Neural crest cell (in vitro differentiated cells): ENCODE results near the gene RIPOR2. TPM values are rescaled to one million over a fixed set of nuclear protein-coding genes. Genes with fewer than 3 reads are reported as not detected.

ENCODE experiments used
- DNase-seq: peaks from one replicate; pipeline ENCODE4 v3.0.0; 2021; ENCODE audit warnings: low read depth, mixed read lengths, low spot score
- H3K27ac Mint-ChIP-seq: one replicate; pipeline ENCODE4 v1.8.0; 2021; ENCODE audit warnings: mild to moderate bottlenecking, mixed read lengths; ENCODE audit not compliant: unreplicated experiment
- H3K27me3 Mint-ChIP-seq: 2 replicates; pipeline ENCODE4 v1.8.0; 2021; ENCODE audit warnings: low read depth, mild to moderate bottlenecking, mixed read lengths
- H3K36me3 Mint-ChIP-seq: 2 replicates; pipeline ENCODE4 v1.8.0; 2021; ENCODE audit warnings: low read depth, mild to moderate bottlenecking, mixed read lengths
- H3K4me1 Mint-ChIP-seq: 2 replicates; pipeline ENCODE4 v1.8.0; 2021; ENCODE audit warnings: mixed read lengths
- H3K4me3 Mint-ChIP-seq: one replicate; pipeline ENCODE4 v1.8.0; 2021; ENCODE audit warnings: mild to moderate bottlenecking, mixed read lengths
- H3K9me3 Mint-ChIP-seq: 2 replicates; pipeline ENCODE4 v1.8.0; 2021; ENCODE audit warnings: mixed read lengths
- CTCF ChIP-seq: fragments of 200-600 bp; sonication (generic); conservative IDR thresholded peaks from 2 replicates; pipeline ENCODE4 v1.5.0; 2021; ENCODE audit warnings: antibody characterized with exemption, mild to moderate bottlenecking
- long read RNA-seq: library from polyadenylated mRNA; unstranded; transcript quantifications from one replicate; pipeline ENCODE4 v2.0.0, GENCODE V29; 2020
- total RNA-seq: library from RNA; stranded (reverse); gene quantifications from 2 replicates; pipeline ENCODE4 v1.2.1, GENCODE V29; 2021

Gene RIPOR2
- 2.9 and 3.5 TPM in 2 replicates for total RNA-seq
- long read RNA-seq, partial matches to known transcripts: 0 of 4 reads
- long read RNA-seq, other reads (novel, unspliced or antisense): 3 of 4 reads

GRCh38 chr6:24935366-24936152 lies at the start of gene RIPOR2:
Gene RIPOR2, minus strand, starts transcription at chr6:24935960. Its CDS starts 62 bp downstream, at chr6:24935898.
- H3K27me3 Mint-ChIP-seq: peaks cover 4% of the 10 kb centered on the region
- peak; percentile 12 for DNase-seq
- no peak within 1 kb of the TSS for H3K27ac Mint-ChIP-seq
- TF ChIP-seq CTCF: no peak
- no peaks in the 10 kb centered on the region for H3K9me3 Mint-ChIP-seq
- peaks cover 36% of the 10 kb centered on the region for H3K4me1 Mint-ChIP-seq
- H3K4me3 Mint-ChIP-seq: no peak within 1 kb of the TSS
- H3K36me3 Mint-ChIP-seq: no peaks in the 10 kb centered on the region

- peaks cover 6% of the 10 kb centered on the region for H3K9me3 Mint-ChIP-seq
- no peaks in the 10 kb centered on the region for H3K27me3 Mint-ChIP-seq
- H3K4me1 Mint-ChIP-seq: peaks cover 36% of the 10 kb centered on the region
- no peak overlapping the region for H3K4me3 Mint-ChIP-seq
- DNase-seq: no peak
- no peak for TF ChIP-seq CTCF
- H3K36me3 Mint-ChIP-seq: peaks cover 3% of the 10 kb centered on the region
- peak overlapping the region; percentile 36 for H3K27ac Mint-ChIP-seq
These were observed 49.6 kb upstream of the RIPOR2 start for GRCh38 chr6:24985323-24985722.

- no peak for DNase-seq
- no peak overlapping the region for H3K27ac Mint-ChIP-seq
- H3K27me3 Mint-ChIP-seq: no peaks in the 10 kb centered on the region
- peaks cover 1% of the 10 kb centered on the region for H3K36me3 Mint-ChIP-seq
- H3K4me3 Mint-ChIP-seq: no peak overlapping the region
- H3K4me1 Mint-ChIP-seq: peaks cover 36% of the 10 kb centered on the region
- no peak for TF ChIP-seq CTCF
- H3K9me3 Mint-ChIP-seq: peaks cover 2% of the 10 kb centered on the region
These were observed 46.5 kb upstream of the RIPOR2 start for GRCh38 chr6:24982231-24982630.

GRCh38 chr6:24981386-24981760 lies 45.6 kb upstream of the RIPOR2 start:
- TF ChIP-seq CTCF: no peak
- H3K9me3 Mint-ChIP-seq: no peaks in the 10 kb centered on the region
- no peak overlapping the region for H3K4me3 Mint-ChIP-seq
- no peaks in the 10 kb centered on the region for H3K36me3 Mint-ChIP-seq
- no peaks in the 10 kb centered on the region for H3K27me3 Mint-ChIP-seq
- peaks cover 36% of the 10 kb centered on the region for H3K4me1 Mint-ChIP-seq
- peak overlapping the region; percentile 62 for H3K27ac Mint-ChIP-seq
- DNase-seq: no peak

- peaks cover 36% of the 10 kb centered on the region for H3K4me1 Mint-ChIP-seq
- TF ChIP-seq CTCF: no peak
- no peaks in the 10 kb centered on the region for H3K36me3 Mint-ChIP-seq
- peak overlapping the region; percentile 62 for H3K27ac Mint-ChIP-seq
- no peaks in the 10 kb centered on the region for H3K27me3 Mint-ChIP-seq
- no peaks in the 10 kb centered on the region for H3K9me3 Mint-ChIP-seq
- no peak for DNase-seq
- no peak overlapping the region for H3K4me3 Mint-ChIP-seq
These were observed 45.0 kb upstream of the RIPOR2 start for GRCh38 chr6:24980507-24981385.
